Testis (tissue), 2 donors: ENCODE results near the gene RNF19B.

ENCODE experiments used
- POLR2A ChIP-seq: fragments of 450-650 bp; IDR thresholded peaks from one replicate; pipeline ENCODE4 v1.6.1; 2017; ENCODE audit warnings: antibody characterized with exemption, mild to moderate bottlenecking, moderate library complexity
- TF ChIP-seq, protein P1 (sequence below), 3 experiments: fragments of 450-650 bp in 2 of 3; fragments of 200-600 bp in 1 of 3; sonication (generic) in 1 of 3; IDR thresholded peaks; one replicate each; pipeline ENCODE4 v1.5.1; 2016 to 2019; ENCODE audit warnings: antibody characterized with exemption in 3 of 3, mild to moderate bottlenecking in 2 of 3, moderate library complexity in 1 of 3

DNA sequence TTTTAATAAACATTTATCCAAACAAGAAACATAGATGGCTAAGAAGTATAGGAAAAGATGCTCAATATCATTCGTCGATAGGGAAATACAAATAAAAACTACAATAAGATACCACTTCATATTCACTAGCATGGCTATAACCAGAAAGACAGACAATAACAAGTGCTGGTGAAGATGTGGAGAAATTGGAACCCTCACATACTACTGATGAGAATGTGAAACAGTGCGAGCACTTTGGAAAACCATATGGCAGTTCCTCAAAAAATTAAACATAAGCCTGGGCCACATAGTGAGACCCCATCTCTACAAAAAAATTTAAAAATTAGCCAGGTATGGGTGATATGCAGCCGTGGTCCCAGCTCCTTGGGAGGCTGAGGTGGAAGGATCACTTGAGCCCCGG lies 54.3 kb downstream of the RNF19B start:
- TF ChIP-seq, protein P1, sequence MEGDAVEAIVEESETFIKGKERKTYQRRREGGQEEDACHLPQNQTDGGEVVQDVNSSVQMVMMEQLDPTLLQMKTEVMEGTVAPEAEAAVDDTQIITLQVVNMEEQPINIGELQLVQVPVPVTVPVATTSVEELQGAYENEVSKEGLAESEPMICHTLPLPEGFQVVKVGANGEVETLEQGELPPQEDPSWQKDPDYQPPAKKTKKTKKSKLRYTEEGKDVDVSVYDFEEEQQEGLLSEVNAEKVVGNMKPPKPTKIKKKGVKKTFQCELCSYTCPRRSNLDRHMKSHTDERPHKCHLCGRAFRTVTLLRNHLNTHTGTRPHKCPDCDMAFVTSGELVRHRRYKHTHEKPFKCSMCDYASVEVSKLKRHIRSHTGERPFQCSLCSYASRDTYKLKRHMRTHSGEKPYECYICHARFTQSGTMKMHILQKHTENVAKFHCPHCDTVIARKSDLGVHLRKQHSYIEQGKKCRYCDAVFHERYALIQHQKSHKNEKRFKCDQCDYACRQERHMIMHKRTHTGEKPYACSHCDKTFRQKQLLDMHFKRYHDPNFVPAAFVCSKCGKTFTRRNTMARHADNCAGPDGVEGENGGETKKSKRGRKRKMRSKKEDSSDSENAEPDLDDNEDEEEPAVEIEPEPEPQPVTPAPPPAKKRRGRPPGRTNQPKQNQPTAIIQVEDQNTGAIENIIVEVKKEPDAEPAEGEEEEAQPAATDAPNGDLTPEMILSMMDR (IDR thresholded peaks at IDR 0.05) = no peak
- TF ChIP-seq POLR2A = no peak
